C4-2B (cell line): Measurements from ENCODE around the gene PID1.

Source experiments
- CTCF ChIP-seq: fragments of 450-650 bp; conservative IDR thresholded peaks from 2 replicates; pipeline ENCODE4 v1.5.1; 2017; ENCODE audit warnings: mild to moderate bottlenecking
- ZFX ChIP-seq: fragments of 450-650 bp; IDR thresholded peaks from 2 replicates; pipeline ENCODE4 v1.6.1; 2017

GRCh38 chr2:229237270-229237669 is 33.8 kb downstream of the PID1 start:
- TF ChIP-seq CTCF (no peak), ZFX (no peak)
